22Rv1 (cell line): ENCODE measurements around the gene KRTAP5-8.

ENCODE experiments used
- CTCF ChIP-seq: fragments of 450-650 bp; IDR thresholded peaks from 2 replicates; pipeline ENCODE4 v1.5.1; 2017; ENCODE audit warnings: mild to moderate bottlenecking
- ZFX ChIP-seq: fragments of 450-650 bp; IDR thresholded peaks from 2 replicates; pipeline ENCODE4 v1.6.1; 2017; ENCODE audit warnings: antibody characterized with exemption, borderline replicate concordance

GRCh38 chr11:71505781-71506180 is 32.0 kb upstream of the KRTAP5-8 start:
- TF ChIP-seq CTCF, result no peak
- TF ChIP-seq ZFX, result no peak
